ENCODE results near the gene DHX30. TPM values are rescaled to one million over a fixed set of nuclear protein-coding genes. Genes with fewer than 3 reads are reported as not detected.

Gene DHX30
- total RNA-seq, 1 donor from 2014 or later: 77.4 TPM

GRCh38 chr3:47854267-47854666, 51.3 kb downstream of the DHX30 start:
- H3K27ac Mint-ChIP-seq: no peak overlapping the region
- DNase-seq (no peak), ATAC-seq (ENCODE audit: low read depth) (no peak)
- no peaks in the 10 kb centered on the region for H3K27me3 Mint-ChIP-seq
- intact Hi-C loops (cut with micrococcal nuclease): no loop called here
- peaks cover 5% of the 10 kb centered on the region for H3K4me1 Mint-ChIP-seq
- H3K36me3 Mint-ChIP-seq (ENCODE audit: low read depth): peaks cover 84% of the 10 kb centered on the region
- no peaks in the 10 kb centered on the region for H3K9me3 Mint-ChIP-seq
- no peak overlapping the region for H3K4me3 Mint-ChIP-seq
- POLR2A ChIA-PET: no interaction called here
- TF ChIP-seq, protein P1, sequence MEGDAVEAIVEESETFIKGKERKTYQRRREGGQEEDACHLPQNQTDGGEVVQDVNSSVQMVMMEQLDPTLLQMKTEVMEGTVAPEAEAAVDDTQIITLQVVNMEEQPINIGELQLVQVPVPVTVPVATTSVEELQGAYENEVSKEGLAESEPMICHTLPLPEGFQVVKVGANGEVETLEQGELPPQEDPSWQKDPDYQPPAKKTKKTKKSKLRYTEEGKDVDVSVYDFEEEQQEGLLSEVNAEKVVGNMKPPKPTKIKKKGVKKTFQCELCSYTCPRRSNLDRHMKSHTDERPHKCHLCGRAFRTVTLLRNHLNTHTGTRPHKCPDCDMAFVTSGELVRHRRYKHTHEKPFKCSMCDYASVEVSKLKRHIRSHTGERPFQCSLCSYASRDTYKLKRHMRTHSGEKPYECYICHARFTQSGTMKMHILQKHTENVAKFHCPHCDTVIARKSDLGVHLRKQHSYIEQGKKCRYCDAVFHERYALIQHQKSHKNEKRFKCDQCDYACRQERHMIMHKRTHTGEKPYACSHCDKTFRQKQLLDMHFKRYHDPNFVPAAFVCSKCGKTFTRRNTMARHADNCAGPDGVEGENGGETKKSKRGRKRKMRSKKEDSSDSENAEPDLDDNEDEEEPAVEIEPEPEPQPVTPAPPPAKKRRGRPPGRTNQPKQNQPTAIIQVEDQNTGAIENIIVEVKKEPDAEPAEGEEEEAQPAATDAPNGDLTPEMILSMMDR (IDR thresholded peaks at IDR 0.05): no peak
- CTCF ChIA-PET: no interaction called here

- TF ChIP-seq, protein P1 (IDR thresholded peaks at IDR 0.05): no peak
- no peak overlapping the region for H3K4me3 Mint-ChIP-seq
- intact Hi-C loops (cut with micrococcal nuclease): no loop called here
Measured at GRCh38 chr3:47854720-47855455, 52.0 kb downstream of the DHX30 start.

DNA sequence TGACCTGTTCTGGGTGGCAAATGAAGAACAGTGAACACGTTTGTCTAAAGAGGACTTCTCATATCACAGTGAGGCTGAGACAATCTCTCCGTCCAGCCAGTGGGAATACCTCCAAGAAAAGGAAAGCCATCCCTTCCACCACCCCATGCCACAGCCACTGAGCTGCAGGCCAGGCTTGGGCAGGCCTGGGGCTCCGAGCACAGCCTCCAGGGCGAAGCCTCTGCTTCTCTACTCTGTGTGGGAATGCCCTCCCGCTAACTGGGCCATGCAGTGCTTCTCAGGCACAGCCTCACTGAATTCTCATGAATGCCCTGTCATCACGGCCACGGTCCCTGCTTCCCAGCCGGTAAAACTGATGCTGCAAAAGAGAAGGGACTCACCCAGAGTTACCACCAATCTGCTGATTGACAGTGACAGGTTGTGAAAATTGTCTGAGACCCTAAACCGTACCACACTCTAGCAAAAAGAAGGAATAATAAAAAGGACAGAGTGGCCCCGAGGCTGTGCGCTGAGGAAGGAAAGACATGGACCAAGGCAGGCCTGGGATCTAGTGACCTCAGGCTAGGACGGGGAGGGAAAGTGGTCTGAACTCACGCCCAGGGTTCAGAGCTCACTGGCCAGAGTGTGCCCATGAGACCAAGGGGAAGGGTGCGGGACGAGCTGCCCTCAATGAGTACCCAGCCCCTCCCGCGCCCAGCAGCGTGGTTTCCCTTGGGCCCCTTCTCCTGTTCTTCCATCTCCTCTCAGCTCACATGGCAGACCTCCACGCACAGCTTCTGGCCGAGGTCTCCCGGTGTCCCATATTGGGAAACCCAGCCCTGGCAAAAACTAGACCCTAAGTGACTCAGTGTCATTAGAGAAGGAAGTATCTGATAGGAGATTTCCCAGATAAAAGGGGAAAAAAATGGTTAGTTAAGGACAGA, 52.8 kb downstream of the DHX30 start:
- intact Hi-C loops (cut with micrococcal nuclease): no loop called here
- Mint-ChIP-seq H3K9me3 (no peaks in the 10 kb centered on the region), H3K36me3 (ENCODE audit: low read depth) (peaks cover 82% of the 10 kb centered on the region), H3K27me3 (no peaks in the 10 kb centered on the region), H3K27ac (no peak overlapping the region), H3K4me1 (peaks cover 4% of the 10 kb centered on the region), H3K4me3 (no peak overlapping the region)
- ATAC-seq (ENCODE audit: low read depth): no peak
- DNase-seq: no peak
- POLR2A ChIA-PET: no interaction called here
- CTCF ChIA-PET: no interaction called here
- TF ChIP-seq, protein P1 (IDR thresholded peaks at IDR 0.05): no peak

More at GRCh38 chr3:47854720-47855455, 52.0 kb downstream of the DHX30 start:
- no peaks in the 10 kb centered on the region for H3K27me3 Mint-ChIP-seq
- DNase-seq (no peak), ATAC-seq (ENCODE audit: low read depth) (no peak)
- H3K27ac Mint-ChIP-seq: no peak overlapping the region
- ChIA-PET POLR2A (no interaction called here), CTCF (no interaction called here)
- H3K36me3 Mint-ChIP-seq (ENCODE audit: low read depth): peaks cover 83% of the 10 kb centered on the region
- peaks cover 5% of the 10 kb centered on the region for H3K4me1 Mint-ChIP-seq
- no peaks in the 10 kb centered on the region for H3K9me3 Mint-ChIP-seq

GRCh38 chr3:47856669-47857068, 53.7 kb downstream of the DHX30 start:
- ChIA-PET CTCF (interaction anchor here (0.7 kb wide), 1 partner anchor 133 kb away, joined by 3 read pairs; no protein-coding TSS in a partner anchor), POLR2A (no interaction called here)
- ATAC-seq (ENCODE audit: low read depth) (no peak), DNase-seq (no peak)
- Mint-ChIP-seq H3K36me3 (ENCODE audit: low read depth) (peaks cover 73% of the 10 kb centered on the region), H3K27me3 (no peaks in the 10 kb centered on the region), H3K4me1 (no peaks in the 10 kb centered on the region), H3K27ac (no peak overlapping the region), H3K9me3 (no peaks in the 10 kb centered on the region), H3K4me3 (no peak overlapping the region)
- intact Hi-C loops (cut with micrococcal nuclease): no loop called here
- TF ChIP-seq, protein P1 (IDR thresholded peaks at IDR 0.05): no peak

- Mint-ChIP-seq H3K4me3 (no peak overlapping the region), H3K4me1 (no peaks in the 10 kb centered on the region), H3K27me3 (no peaks in the 10 kb centered on the region), H3K36me3 (ENCODE audit: low read depth) (peaks cover 69% of the 10 kb centered on the region), H3K27ac (no peak overlapping the region), H3K9me3 (no peaks in the 10 kb centered on the region)
- ChIA-PET POLR2A (no interaction called here), CTCF (interaction anchor here (0.7 kb wide), 1 partner anchor 133 kb away, joined by 3 read pairs; no protein-coding TSS in a partner anchor)
- no peak for ATAC-seq (ENCODE audit: low read depth)
- no peak for DNase-seq
- TF ChIP-seq, protein P1 (IDR thresholded peaks at IDR 0.05): no peak
- intact Hi-C loops (cut with micrococcal nuclease): no loop called here
Measured at GRCh38 chr3:47857151-47857550, 54.2 kb downstream of the DHX30 start.
